ENCODE measurements around the gene DNAJC18.

The DNAJC18 gene

DNA sequence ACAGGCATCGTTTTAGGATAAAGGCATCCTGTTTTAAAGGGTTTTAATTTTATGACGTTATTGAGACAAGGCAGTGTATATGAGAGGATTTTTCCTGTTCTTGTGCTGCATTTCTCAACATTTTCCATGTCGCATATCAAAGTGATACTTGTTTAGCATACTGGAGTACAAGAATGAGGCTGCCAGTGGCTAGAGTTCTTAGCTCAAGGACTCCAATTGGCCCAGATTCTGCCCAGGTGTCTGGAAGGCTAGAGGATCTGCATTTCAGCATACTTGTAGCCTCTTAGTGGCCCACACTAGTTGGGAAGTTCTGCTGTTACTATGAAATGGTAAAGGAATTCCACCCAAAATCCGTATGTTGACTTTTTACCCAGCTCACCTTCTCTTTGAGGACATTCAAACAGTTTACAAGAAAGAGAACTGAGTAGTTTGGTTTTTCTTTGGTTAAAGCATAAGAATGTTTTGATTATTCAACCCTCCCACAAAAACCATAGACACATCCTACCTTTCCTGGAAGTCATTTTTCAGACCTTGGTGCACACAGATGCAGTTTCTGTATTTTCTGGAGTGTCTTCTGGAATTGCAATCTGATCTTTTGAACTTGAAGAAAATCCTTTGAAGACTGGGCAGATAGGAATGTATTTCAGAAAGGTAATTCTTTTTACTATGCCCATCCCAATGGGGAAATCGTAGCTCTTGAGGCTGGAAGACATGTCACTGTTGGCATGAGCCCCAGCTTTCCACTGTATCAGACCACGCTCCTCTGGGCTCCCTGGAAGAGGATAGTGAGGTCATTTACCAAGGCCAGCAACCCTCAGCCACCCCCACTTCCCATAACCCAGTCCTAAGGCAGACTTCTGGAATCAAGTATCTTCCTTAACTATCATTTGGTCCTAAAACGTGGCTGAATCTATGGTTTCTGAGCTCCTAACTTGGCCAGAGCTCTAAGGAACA is 67.6 kb downstream of the DNAJC18 start:
- Histone ChIP-seq H3K4me3 (ENCODE audit: low read length) (no peak overlapping the region), H3K27ac (ENCODE audit: low read depth, low read length) (no peak overlapping the region), H3K9ac (ENCODE audit: low read length) (no peak overlapping the region), H3K27me3 (ENCODE audit: control insufficient read depth, insufficient read depth, low read length) (no peaks in the 10 kb centered on the region), H3K4me1 (ENCODE audit: control insufficient read depth, insufficient read depth, low read length) (peaks cover 2% of the 10 kb centered on the region), H3K36me3 (ENCODE audit: control insufficient read depth, insufficient read depth, low read length) (peaks cover 5% of the 10 kb centered on the region)

DNA sequence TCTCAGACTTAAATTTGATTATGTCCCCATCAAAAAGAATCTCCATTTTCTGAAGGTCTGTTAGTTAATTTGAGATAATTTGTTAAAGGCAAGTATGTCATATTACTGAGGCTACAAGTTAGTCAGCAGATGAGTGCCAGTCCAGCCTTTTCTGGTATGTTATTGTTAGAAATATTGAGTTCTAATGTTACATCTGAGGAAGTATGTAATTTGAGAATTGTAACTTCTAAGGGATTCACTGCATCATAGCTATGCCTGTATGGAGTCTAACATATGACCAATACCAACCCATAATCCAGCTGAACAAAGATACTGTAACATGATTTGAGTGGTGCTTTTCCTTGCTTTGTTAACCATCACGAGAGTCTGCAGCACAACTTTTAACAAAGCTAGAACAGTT is 70.1 kb downstream of the DNAJC18 start:
- no peak overlapping the region for H3K4me3 ChIP-seq (ENCODE audit: low read length)
- no peak overlapping the region for H3K9ac ChIP-seq (ENCODE audit: low read length)
- no peak overlapping the region for H3K27ac ChIP-seq (ENCODE audit: low read depth, low read length)
- peaks cover 2% of the 10 kb centered on the region for H3K4me1 ChIP-seq (ENCODE audit: control insufficient read depth, insufficient read depth, low read length)
- H3K36me3 ChIP-seq (ENCODE audit: control insufficient read depth, insufficient read depth, low read length), result peaks cover 7% of the 10 kb centered on the region
- no peaks in the 10 kb centered on the region for H3K27me3 ChIP-seq (ENCODE audit: control insufficient read depth, insufficient read depth, low read length)

DNA sequence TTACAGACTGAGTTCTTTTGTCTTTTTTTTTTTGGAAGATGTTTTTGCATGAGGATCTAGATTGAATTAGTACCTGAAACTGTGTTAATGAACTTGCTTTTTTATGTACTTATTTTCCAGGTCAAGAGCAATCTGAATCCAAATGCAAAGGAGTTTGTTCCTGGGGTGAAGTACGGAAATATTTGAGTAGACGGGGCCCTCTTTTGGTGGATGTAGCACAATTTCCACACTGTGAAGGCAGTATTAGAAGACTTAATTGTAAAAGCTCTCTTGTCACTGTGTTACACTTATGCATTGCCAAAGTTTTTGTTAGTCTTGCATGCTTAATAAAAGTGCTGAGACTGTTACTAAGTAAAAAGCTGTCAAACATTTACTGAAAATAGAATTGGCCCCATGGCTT is 70.7 kb downstream of the DNAJC18 start:
- H3K36me3 ChIP-seq (ENCODE audit: control insufficient read depth, insufficient read depth, low read length), result peaks cover 13% of the 10 kb centered on the region
- H3K4me1 ChIP-seq (ENCODE audit: control insufficient read depth, insufficient read depth, low read length), result peaks cover 2% of the 10 kb centered on the region
- no peak overlapping the region for H3K27ac ChIP-seq (ENCODE audit: low read depth, low read length)
- H3K27me3 ChIP-seq (ENCODE audit: control insufficient read depth, insufficient read depth, low read length), result no peaks in the 10 kb centered on the region
- H3K4me3 ChIP-seq (ENCODE audit: low read length), result no peak overlapping the region
- no peak overlapping the region for H3K9ac ChIP-seq (ENCODE audit: low read length)

DNA sequence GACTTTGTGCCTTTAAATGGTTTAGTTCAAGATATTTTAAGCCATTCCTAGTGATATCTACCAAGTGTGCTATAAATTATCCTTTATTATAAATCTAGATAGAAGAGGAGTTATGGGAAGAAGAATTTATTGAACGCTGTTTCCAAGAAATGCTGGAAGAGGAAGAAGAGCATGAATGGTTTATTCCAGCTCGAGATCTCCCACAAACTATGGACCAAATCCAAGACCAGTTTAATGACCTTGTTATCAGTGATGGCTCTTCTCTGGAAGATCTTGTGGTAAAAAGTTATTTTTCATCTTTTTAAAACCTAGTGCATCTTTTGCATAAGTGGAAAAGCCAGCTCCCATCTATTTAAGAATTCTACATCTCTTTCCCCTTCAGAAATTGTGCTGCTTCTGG is 74.9 kb downstream of the DNAJC18 start:
- Histone ChIP-seq H3K9ac (ENCODE audit: low read length) (no peak overlapping the region), H3K4me1 (ENCODE audit: control insufficient read depth, insufficient read depth, low read length) (no peaks in the 10 kb centered on the region), H3K4me3 (ENCODE audit: low read length) (no peak overlapping the region), H3K27ac (ENCODE audit: low read depth, low read length) (no peak overlapping the region), H3K36me3 (ENCODE audit: control insufficient read depth, insufficient read depth, low read length) (peaks cover 12% of the 10 kb centered on the region), H3K27me3 (ENCODE audit: control insufficient read depth, insufficient read depth, low read length) (no peaks in the 10 kb centered on the region)

DNA sequence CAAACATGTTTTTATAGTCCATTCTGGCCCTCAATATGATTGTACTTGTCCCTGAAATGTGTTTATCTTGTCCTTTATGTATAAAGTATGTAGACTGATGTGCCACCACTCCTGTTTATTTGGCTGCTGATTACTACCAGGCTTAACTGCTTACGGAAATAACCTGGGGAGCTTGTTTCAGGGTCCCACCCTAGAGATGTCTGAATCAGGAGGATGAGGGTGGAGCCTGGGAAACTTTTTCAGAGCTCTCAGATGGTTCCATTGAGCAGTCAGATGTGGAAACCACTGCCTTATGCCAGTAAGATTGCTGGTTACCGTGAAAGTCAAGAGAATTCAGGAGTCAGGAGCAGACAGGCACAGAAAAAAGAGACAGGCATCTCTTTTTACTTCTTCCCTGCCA is 75.4 kb downstream of the DNAJC18 start:
- Histone ChIP-seq H3K4me1 (ENCODE audit: control insufficient read depth, insufficient read depth, low read length) (no peaks in the 10 kb centered on the region), H3K27me3 (ENCODE audit: control insufficient read depth, insufficient read depth, low read length) (no peaks in the 10 kb centered on the region), H3K36me3 (ENCODE audit: control insufficient read depth, insufficient read depth, low read length) (peaks cover 12% of the 10 kb centered on the region), H3K4me3 (ENCODE audit: low read length) (no peak overlapping the region), H3K9ac (ENCODE audit: low read length) (no peak overlapping the region), H3K27ac (ENCODE audit: low read depth, low read length) (no peak overlapping the region)

DNA sequence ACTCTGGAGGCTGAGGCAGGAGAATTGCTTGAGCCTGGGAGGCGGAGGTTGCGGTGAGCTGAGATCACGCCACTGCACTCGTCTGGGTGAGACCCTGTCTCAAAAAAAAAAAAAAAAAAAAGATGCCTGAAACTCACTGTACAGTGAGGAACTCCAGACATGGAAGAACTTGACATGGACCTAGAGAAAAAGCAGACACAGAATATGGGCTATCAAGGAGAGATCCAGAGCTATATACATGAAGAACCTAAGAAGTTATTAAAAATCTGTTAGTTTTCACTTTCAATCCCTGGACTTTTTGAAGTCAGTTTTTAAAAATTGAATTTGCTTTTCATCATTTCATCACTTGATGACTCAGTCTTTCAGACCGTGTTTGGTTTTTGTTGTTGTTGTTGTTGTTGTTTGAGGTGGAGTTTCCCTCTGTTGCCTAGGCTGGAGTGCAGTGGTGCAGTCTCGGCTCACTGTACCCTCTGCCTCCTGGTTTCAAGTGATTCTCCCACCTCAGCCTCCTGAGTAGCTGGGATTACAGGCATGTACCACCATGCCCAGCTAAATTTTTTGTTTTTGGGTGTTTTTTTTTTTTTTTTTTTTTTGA is 77.4 kb downstream of the DNAJC18 start:
- no peaks in the 10 kb centered on the region for H3K4me1 ChIP-seq (ENCODE audit: control insufficient read depth, insufficient read depth, low read length)
- no peak overlapping the region for H3K9ac ChIP-seq (ENCODE audit: low read length)
- no peak overlapping the region for H3K4me3 ChIP-seq (ENCODE audit: low read length)
- no peaks in the 10 kb centered on the region for H3K27me3 ChIP-seq (ENCODE audit: control insufficient read depth, insufficient read depth, low read length)
- H3K36me3 ChIP-seq (ENCODE audit: control insufficient read depth, insufficient read depth, low read length), result peaks cover 12% of the 10 kb centered on the region
- H3K27ac ChIP-seq (ENCODE audit: low read depth, low read length), result no peak overlapping the region

DNA sequence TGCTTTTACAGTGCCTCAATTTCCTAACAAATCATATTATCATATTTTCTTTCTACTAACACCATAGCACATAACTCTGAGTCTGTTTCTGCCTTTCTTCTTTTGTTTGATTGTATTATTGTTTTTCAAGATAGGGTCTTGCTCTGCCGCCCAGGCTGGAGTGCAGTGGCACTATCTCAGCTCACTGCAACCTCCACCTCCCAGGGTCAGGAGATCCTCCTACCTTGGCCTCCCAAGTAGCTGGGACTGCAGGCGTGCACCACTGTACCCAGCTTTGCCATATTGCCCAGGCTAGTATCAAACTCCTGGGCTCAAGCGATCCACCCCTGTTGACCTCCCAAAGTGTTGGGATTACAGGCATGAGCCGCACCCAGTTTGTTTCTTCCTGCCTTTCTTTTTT is 78.9 kb downstream of the DNAJC18 start:
- H3K36me3 ChIP-seq (ENCODE audit: control insufficient read depth, insufficient read depth, low read length), result peaks cover 12% of the 10 kb centered on the region
- H3K4me3 ChIP-seq (ENCODE audit: low read length), result no peak overlapping the region
- H3K4me1 ChIP-seq (ENCODE audit: control insufficient read depth, insufficient read depth, low read length), result no peaks in the 10 kb centered on the region
- H3K9ac ChIP-seq (ENCODE audit: low read length), result no peak overlapping the region
- H3K27me3 ChIP-seq (ENCODE audit: control insufficient read depth, insufficient read depth, low read length), result no peaks in the 10 kb centered on the region
- no peak overlapping the region for H3K27ac ChIP-seq (ENCODE audit: low read depth, low read length)
